Middle frontal gyrus (tissue), 1 donor: ENCODE measurements around the gene AVP.
"Not testable (repeated sequence)": the region's sequence is repeated elsewhere in the genome, so short reads cannot be mapped to it uniquely, and the experiment has no call there.

Experiments
- DNase-seq: peaks from one replicate; pipeline ENCODE4 v3.0.0-alpha.2; 2015; ENCODE audit warnings: low spot score; ENCODE audit errors: extremely low spot score

AVP gene

GRCh38 chr20:3084283-3084985 lies at the start of gene AVP:
AVP (minus strand) TSS chr20:3084724; CDS start chr20:3084674, 50 bp downstream.
- no peak for DNase-seq

GRCh38 chr20:3134151-3134550 lies 49.6 kb upstream of the AVP start:
- no peak for DNase-seq

GRCh38 chr20:3133155-3133554 lies 48.6 kb upstream of the AVP start:
- no peak for DNase-seq

- no peak for DNase-seq
These were observed 45.6 kb upstream of the AVP start for GRCh38 chr20:3130051-3130600.

GRCh38 chr20:3129094-3129493 lies 44.6 kb upstream of the AVP start:
- no peak for DNase-seq

- DNase-seq: no peak
These were observed 43.9 kb upstream of the AVP start for GRCh38 chr20:3128275-3128984.

GRCh38 chr20:3126527-3126859 lies 42.0 kb upstream of the AVP start:
- DNase-seq: no peak

GRCh38 chr20:3125776-3126526 lies 41.4 kb upstream of the AVP start:
- not testable (repeated sequence) for DNase-seq

GRCh38 chr20:3124773-3125560 lies 40.4 kb upstream of the AVP start:
- not testable (repeated sequence) for DNase-seq

- DNase-seq: not testable (repeated sequence)
These were observed 39.6 kb upstream of the AVP start for GRCh38 chr20:3124163-3124562.

GRCh38 chr20:3123542-3123941 lies 39.0 kb upstream of the AVP start:
- DNase-seq: no peak

GRCh38 chr20:3121955-3122610 lies 37.6 kb upstream of the AVP start:
- no peak for DNase-seq

- no peak for DNase-seq
These were observed 36.9 kb upstream of the AVP start for GRCh38 chr20:3121271-3121911.

GRCh38 chr20:3119044-3119443 lies 34.5 kb upstream of the AVP start:
- DNase-seq: no peak

GRCh38 chr20:3117839-3118379 lies 33.4 kb upstream of the AVP start:
- DNase-seq: peak; percentile 65

- no peak for DNase-seq
These were observed 31.8 kb upstream of the AVP start for GRCh38 chr20:3116341-3116740.

- no peak for DNase-seq
These were observed 30.9 kb upstream of the AVP start for GRCh38 chr20:3115190-3116107.

- DNase-seq: no peak
These were observed 27.5 kb upstream of the AVP start for GRCh38 chr20:3111995-3112394.

- no peak for DNase-seq
These were observed 27.0 kb upstream of the AVP start for GRCh38 chr20:3111507-3111906.
